Fibroblast of lung (primary cell): ENCODE results near the gene TMEM175. TPM values are rescaled to one million over a fixed set of nuclear protein-coding genes. Genes with fewer than 3 reads are reported as not detected.

Experiments
- DNase-seq, 2 donors: peaks; one replicate each; pipeline versions ENCODE4 v3.0.0 to v3.0.0-alpha.2; 2010; ENCODE audit warnings: low read depth in 2 of 2
- H2AFZ ChIP-seq: 2 replicates; pipeline ENCODE4 v1.5.1; 2012; ENCODE audit warnings: low read length, control low read depth, inconsistent platforms
- H3K27ac ChIP-seq: 2 replicates; pipeline ENCODE4 v1.5.1; 2011; ENCODE audit warnings: low read length, control low read depth; ENCODE audit not compliant: insufficient read depth
- H3K27me3 ChIP-seq: 2 replicates; pipeline ENCODE4 v1.5.1; 2011; ENCODE audit warnings: mild to moderate bottlenecking, low read length; ENCODE audit not compliant: control insufficient read depth, insufficient read depth
- H3K36me3 ChIP-seq: 2 replicates; pipeline ENCODE4 v1.5.1; 2011; ENCODE audit warnings: low read length; ENCODE audit not compliant: control insufficient read depth, insufficient read depth
- H3K4me1 ChIP-seq: 2 replicates; pipeline ENCODE4 v1.5.1; 2011; ENCODE audit warnings: low read length; ENCODE audit not compliant: control insufficient read depth, insufficient read depth; ENCODE audit errors: extremely low read depth
- H3K4me2 ChIP-seq: 2 replicates; pipeline ENCODE4 v1.5.1; 2011; ENCODE audit warnings: low read length, control low read depth; ENCODE audit not compliant: insufficient read depth; ENCODE audit errors: extremely low read depth
- H3K4me3 ChIP-seq, 4 experiments: fragments of 200-600 bp in 1 of 4; sonication (generic) in 1 of 4; replicated peaks in 1 of 4; 2 replicates each; pipeline ENCODE4 v1.5.1; 2011 to 2016; ENCODE audit warnings: low read length in 4 of 4, low read depth in 3 of 4, mild to moderate bottlenecking in 3 of 4, control low read depth in 2 of 4, inconsistent platforms in 1 of 4, mixed read lengths in 1 of 4; ENCODE audit not compliant: insufficient read depth in 1 of 4; ENCODE audit errors: control extremely low read depth in 1 of 4
- H3K79me2 ChIP-seq: 2 replicates; pipeline ENCODE4 v1.5.1; 2012; ENCODE audit warnings: mild to moderate bottlenecking, low read length, inconsistent platforms; ENCODE audit not compliant: control insufficient read depth, insufficient read depth
- H3K9ac ChIP-seq: 2 replicates; pipeline ENCODE4 v1.5.1; 2011; ENCODE audit warnings: mild to moderate bottlenecking, low read length, control low read depth; ENCODE audit not compliant: insufficient read depth
- H3K9me3 ChIP-seq: 2 replicates; pipeline ENCODE4 v1.5.1; 2012; ENCODE audit warnings: low read depth, low read length; ENCODE audit not compliant: control insufficient read depth, insufficient read depth
- H4K20me1 ChIP-seq: 2 replicates; pipeline ENCODE4 v1.5.1; 2011; ENCODE audit warnings: low read length; ENCODE audit not compliant: control insufficient read depth, insufficient read depth; ENCODE audit errors: extremely low read depth
- CTCF ChIP-seq, 2 donors: IDR thresholded peaks in 1 of 2; conservative IDR thresholded peaks in 1 of 2; 1 replicate in 1 of 2; 2 replicates in 1 of 2; pipeline ENCODE4 v1.5.1; 2011 to 2012; ENCODE audit warnings: low read length in 2 of 2, control low read depth in 1 of 2, inconsistent platforms in 1 of 2, low read depth in 1 of 2, mild to moderate bottlenecking in 1 of 2
- EZH2 ChIP-seq: IDR thresholded peaks from 2 replicates; pipeline ENCODE4 v1.5.1; 2012; ENCODE audit warnings: low read length, control low read depth, mild to moderate bottlenecking; ENCODE audit errors: missing control alignments
- polyA plus RNA-seq, 2 donors: library from polyadenylated mRNA; depleted of rRNA in 1 of 2; stranded (reverse) in 1 of 2; unstranded in 1 of 2; fragments of >200 nt; gene quantifications; 2 replicates each; pipeline ENCODE4 v1.2.1, GENCODE V29; 2011 to 2012; ENCODE audit warnings: missing spikeins in 1 of 2
- total RNA-seq: library from RNA; depleted of rRNA; stranded (reverse); fragments of >200 nt; gene quantifications from 2 replicates; pipeline ENCODE4 v1.2.1, GENCODE V29; 2014

Gene TMEM175
- total and polyA plus RNA-seq, 2 donors (not counting 1 experiment from before 2014, with no cell fraction given) = 16.3 to 23.9 TPM

- no peaks in the 10 kb centered on the region for H4K20me1 ChIP-seq
- H3K4me1 ChIP-seq = no peaks in the 10 kb centered on the region
- H3K4me2 ChIP-seq = no peak overlapping the region
- no peak overlapping the region for H3K27ac ChIP-seq
- no peak overlapping the region for H3K4me3 ChIP-seq
- no peaks in the 10 kb centered on the region for H3K9me3 ChIP-seq
- no peak for DNase-seq
- H3K9ac ChIP-seq = no peak overlapping the region
- H3K36me3 ChIP-seq = peaks cover 5% of the 10 kb centered on the region
- no peaks in the 10 kb centered on the region for H3K27me3 ChIP-seq
- no peaks in the 10 kb centered on the region for H3K79me2 ChIP-seq
- H2AFZ ChIP-seq = no peak overlapping the region
- TF ChIP-seq CTCF (conservative IDR thresholded peaks at IDR 0.05 in 1 of 2, IDR thresholded peaks at IDR 0.05 in 1 of 2; ENCODE audit: low read depth in 1 of 2, low read length in 2 of 2) = no peak
- TF ChIP-seq EZH2 = no peak
Observed at GRCh38 chr4:954211-955020, 22.2 kb downstream of the TMEM175 start.

GRCh38 chr4:955161-955921 lies 23.1 kb downstream of the TMEM175 start:
- Histone ChIP-seq H3K4me2 (no peak overlapping the region), H3K27me3 (no peaks in the 10 kb centered on the region), H4K20me1 (no peaks in the 10 kb centered on the region), H3K9ac (no peak overlapping the region), H2AFZ (no peak overlapping the region), H3K79me2 (no peaks in the 10 kb centered on the region), H3K4me3 (no peak overlapping the region), H3K4me1 (no peaks in the 10 kb centered on the region), H3K36me3 (peaks cover 9% of the 10 kb centered on the region), H3K27ac (no peak overlapping the region), H3K9me3 (no peaks in the 10 kb centered on the region)
- DNase-seq = no peak
- TF ChIP-seq EZH2 (no peak), CTCF (conservative IDR thresholded peaks at IDR 0.05 in 1 of 2, IDR thresholded peaks at IDR 0.05 in 1 of 2; ENCODE audit: low read depth in 1 of 2, low read length in 2 of 2) (no peak)

- H3K9me3 ChIP-seq = no peaks in the 10 kb centered on the region
Observed at GRCh38 chr4:955931-956381, 23.7 kb downstream of the TMEM175 start.

More at GRCh38 chr4:955931-956381, 23.7 kb downstream of the TMEM175 start:
- Histone ChIP-seq H3K4me3 (no peak overlapping the region), H3K27me3 (no peaks in the 10 kb centered on the region), H3K79me2 (no peaks in the 10 kb centered on the region), H3K9ac (no peak overlapping the region), H4K20me1 (no peaks in the 10 kb centered on the region), H3K4me2 (no peak overlapping the region), H3K27ac (no peak overlapping the region), H2AFZ (no peak overlapping the region), H3K36me3 (peaks cover 9% of the 10 kb centered on the region), H3K4me1 (no peaks in the 10 kb centered on the region)
- TF ChIP-seq CTCF (conservative IDR thresholded peaks at IDR 0.05 in 1 of 2, IDR thresholded peaks at IDR 0.05 in 1 of 2; ENCODE audit: low read depth in 1 of 2, low read length in 2 of 2) = no peak
- no peak for TF ChIP-seq EZH2
- no peak for DNase-seq
